SK-N-SH (cell line): ENCODE results near the gene OXER1.

Experiments used
- MXI1 ChIP-seq: IDR thresholded peaks from 2 replicates; pipeline ENCODE4 v1.6.1; 2012; ENCODE audit warnings: mild to moderate bottlenecking, low read depth, low read length, improper control_type of control experiment
- POLR2AphosphoS5 ChIP-seq: IDR thresholded peaks from 2 replicates; pipeline ENCODE4 v1.6.1; 2012; ENCODE audit warnings: low read depth, low read length
- YY1 ChIP-seq: IDR thresholded peaks from 2 replicates; pipeline ENCODE4 v1.4.0; 2012; ENCODE audit warnings: low read depth, mild to moderate bottlenecking
- TF ChIP-seq, protein P1 (sequence below): fragments of 200-600 bp; sonication (generic); IDR thresholded peaks from 2 replicates; pipeline ENCODE4 v1.6.1; 2017; ENCODE audit warnings: antibody characterized with exemption, mild to moderate bottlenecking, moderate library complexity
- TF ChIP-seq, protein P2 (sequence below): IDR thresholded peaks from 2 replicates; pipeline ENCODE4 v1.4.0; 2012; ENCODE audit warnings: low read depth

DNA sequence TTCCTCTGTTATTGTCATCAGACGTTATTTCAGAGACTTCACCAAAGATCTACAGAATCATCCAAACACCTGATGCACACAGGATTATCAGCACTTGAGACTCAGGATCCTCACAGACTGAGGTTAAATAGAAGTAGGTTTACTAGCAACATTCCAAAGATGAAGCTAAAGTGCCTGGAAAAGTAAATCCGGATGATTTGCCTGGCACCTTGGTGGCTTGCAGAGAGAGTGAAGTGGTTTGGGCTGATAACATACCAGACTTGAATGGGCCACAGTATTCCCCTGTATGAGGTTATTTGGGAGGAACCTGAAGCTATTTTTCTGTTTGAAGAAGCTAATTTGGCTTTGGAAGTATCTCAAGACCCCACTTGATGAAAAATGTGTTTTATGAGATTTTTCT is 51.0 kb downstream of the OXER1 start:
- TF ChIP-seq, protein P1, sequence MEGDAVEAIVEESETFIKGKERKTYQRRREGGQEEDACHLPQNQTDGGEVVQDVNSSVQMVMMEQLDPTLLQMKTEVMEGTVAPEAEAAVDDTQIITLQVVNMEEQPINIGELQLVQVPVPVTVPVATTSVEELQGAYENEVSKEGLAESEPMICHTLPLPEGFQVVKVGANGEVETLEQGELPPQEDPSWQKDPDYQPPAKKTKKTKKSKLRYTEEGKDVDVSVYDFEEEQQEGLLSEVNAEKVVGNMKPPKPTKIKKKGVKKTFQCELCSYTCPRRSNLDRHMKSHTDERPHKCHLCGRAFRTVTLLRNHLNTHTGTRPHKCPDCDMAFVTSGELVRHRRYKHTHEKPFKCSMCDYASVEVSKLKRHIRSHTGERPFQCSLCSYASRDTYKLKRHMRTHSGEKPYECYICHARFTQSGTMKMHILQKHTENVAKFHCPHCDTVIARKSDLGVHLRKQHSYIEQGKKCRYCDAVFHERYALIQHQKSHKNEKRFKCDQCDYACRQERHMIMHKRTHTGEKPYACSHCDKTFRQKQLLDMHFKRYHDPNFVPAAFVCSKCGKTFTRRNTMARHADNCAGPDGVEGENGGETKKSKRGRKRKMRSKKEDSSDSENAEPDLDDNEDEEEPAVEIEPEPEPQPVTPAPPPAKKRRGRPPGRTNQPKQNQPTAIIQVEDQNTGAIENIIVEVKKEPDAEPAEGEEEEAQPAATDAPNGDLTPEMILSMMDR, result no peak
- TF ChIP-seq MXI1 (no peak), POLR2AphosphoS5 (no peak), YY1 (no peak)
- TF ChIP-seq, protein P2, sequence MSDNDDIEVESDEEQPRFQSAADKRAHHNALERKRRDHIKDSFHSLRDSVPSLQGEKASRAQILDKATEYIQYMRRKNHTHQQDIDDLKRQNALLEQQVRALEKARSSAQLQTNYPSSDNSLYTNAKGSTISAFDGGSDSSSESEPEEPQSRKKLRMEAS, result no peak
